GM21360 (cell line): ENCODE data around the gene ROR2.
"Not testable (repeated sequence)": the region's sequence is repeated elsewhere in the genome, so short reads cannot be mapped to it uniquely, and the experiment has no call there.

Experiments used
- ATAC-seq: cut with Tn5 transposase; IDR thresholded peaks from one replicate; pipeline ENCODE4 v1.9.1; 2021; ENCODE audit warnings: mild to moderate bottlenecking, moderate library complexity; ENCODE audit not compliant: unreplicated experiment

ROR2 gene

GRCh38 chr9:91924090-91924489, 25.9 kb downstream of the ROR2 start:
- no peak for ATAC-seq

GRCh38 chr9:91923145-91923544, 26.9 kb downstream of the ROR2 start:
- ATAC-seq = no peak

- no peak for ATAC-seq
These were observed 28.7 kb downstream of the ROR2 start for GRCh38 chr9:91921371-91921770.

DNA sequence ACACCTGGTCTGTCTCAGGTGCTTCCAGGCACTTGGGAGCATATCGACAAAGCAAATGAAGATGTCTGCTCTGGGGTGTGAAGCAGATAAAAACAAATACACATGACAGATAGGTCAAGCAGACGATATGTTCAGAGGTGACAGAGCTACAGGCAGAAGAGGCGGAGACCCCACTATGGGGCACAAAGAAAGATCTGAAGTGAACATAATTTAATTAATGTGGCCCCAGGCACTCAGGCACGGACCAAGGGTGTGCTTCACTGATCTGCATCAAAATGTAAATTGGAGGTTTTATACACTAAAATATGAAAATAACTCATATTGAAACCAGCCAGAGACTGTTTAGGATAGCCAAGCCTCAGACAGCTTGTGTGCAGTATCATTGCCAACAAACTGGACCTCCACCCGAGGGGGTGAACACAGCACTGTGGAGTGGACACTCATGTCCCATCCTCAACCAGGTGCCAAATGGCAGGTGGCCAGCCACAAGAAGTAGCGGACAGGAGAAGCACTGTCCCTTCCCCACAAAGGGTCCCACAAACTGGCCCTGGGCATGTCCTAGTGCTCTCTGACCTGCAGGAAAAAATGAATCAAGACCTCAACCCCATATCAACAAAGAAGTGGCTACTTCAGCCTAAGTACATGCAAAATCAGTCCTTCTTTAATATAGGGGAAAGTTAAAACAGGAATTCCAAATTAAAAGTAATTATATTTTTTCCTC, 29.2 kb downstream of the ROR2 start:
- ATAC-seq = no peak

DNA sequence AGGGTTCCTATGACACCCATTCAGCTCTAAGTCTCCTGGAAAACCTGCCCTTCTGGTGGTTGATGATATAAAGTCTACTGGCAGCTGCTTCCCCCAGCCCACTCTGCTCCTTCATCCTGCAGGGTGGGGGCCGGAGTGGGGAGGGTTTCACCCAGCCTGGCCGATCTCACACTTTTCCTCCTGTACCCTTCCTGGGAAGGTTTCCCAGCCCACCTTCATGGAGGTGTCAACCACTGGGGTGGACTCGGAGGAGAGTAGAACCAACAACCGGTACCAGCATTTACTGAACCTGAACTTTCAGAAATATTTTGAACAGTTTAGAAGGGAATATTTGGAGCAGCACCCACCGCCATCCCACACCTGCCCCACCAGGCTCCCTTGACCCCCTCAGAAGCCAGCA, 30.4 kb downstream of the ROR2 start:
- ATAC-seq = no peak

DNA sequence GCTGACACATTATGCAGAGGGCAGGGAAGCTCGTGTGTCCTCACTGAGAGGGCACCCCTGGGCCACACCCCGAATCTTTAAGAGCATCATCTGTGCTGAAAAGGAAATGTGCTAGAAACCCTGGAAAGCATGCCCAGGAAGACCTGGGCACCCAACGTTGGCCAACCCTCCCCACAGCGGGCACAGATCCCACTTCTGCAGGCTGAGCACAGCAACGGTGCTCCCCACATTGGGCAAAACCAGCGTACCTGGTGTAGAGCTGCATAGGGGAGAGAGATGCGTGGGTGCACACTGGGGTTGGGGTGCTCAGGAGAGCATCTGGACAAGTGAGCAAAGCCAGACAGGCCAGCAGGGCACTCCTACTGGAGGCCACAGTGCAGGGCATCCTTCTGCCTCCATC, 32.6 kb downstream of the ROR2 start:
- ATAC-seq = no peak

DNA sequence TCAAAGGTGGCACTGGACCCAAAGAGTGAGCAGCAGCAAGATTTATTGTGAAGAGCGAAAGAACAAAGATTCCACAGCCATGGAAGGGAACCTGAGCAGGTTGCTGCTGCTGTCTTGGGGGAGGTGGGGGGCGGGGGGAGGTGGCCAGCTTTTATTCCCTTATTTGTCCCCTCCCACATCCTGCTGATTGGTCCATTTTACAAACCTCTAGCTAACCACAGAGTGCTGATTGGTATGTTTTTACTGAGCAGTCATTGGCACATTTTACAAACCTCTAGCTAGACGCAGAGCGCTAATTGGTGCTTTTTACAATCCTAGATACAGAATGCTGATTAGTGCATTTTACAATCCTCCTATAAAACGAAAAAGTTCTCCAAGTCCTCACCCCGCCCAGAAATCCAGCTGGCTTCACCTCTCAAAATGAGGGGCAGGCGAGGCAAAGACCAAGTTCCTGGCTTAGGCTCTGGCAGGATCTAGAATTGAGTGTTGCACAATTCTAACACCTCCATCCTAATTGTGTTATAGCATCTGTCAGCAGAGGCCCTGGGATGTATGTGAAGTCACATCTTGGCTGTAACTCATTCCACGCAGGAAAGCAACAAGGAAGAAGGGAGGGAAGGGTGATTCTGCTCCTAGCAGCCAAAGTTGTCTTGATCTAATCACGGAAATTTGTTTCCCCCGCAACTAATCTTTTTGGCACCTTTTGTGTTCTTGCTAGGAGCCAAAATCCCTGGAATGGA, 34.3 kb downstream of the ROR2 start:
- ATAC-seq = no peak

- no peak for ATAC-seq
These were observed 35.1 kb downstream of the ROR2 start for GRCh38 chr9:91914937-91915336.

DNA sequence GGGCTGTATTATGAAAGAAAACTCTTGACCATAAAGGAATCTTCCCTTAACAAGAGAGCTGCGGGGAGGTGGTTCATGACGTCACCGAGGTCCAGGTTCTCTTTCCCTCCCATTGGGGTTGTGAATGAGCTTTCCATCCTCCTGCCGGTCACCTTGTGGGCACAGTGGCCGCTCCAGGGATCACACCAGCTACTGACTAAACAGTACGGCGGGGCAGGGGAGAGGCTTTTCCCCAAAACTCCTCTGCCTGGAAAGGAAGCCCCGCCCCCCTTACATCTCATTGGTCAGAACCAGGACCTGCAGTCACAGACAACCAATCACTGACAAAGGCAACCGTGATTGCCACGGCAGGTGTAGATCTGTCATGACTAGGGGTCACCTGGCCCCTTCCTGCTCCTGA, 35.6 kb downstream of the ROR2 start:
- ATAC-seq = no peak

DNA sequence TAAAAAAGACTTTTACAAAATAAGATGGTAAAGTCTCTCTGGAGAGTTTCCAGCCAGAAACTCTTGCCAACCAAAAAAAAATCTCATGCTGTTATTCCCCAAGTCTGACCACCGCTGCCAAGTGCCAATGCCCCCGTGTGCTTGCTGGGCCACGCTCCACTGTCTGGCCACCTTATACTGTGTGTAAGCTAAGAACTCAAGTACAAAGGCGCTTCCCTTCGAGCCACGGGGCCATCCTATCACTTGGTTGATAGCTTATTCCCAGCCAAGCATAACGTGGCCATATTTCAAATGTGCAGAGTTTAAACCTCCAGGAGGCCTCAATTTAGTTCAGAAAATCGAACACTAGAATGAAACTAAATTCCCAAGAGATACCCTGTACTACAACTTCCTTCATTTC, 36.0 kb downstream of the ROR2 start:
- no peak for ATAC-seq

GRCh38 chr9:91913096-91913495, 36.9 kb downstream of the ROR2 start:
- no peak for ATAC-seq

- ATAC-seq = no peak
These were observed 38.4 kb downstream of the ROR2 start for GRCh38 chr9:91911657-91912056.

- ATAC-seq = not testable (repeated sequence)
These were observed 40.8 kb downstream of the ROR2 start for GRCh38 chr9:91909256-91909655.

DNA sequence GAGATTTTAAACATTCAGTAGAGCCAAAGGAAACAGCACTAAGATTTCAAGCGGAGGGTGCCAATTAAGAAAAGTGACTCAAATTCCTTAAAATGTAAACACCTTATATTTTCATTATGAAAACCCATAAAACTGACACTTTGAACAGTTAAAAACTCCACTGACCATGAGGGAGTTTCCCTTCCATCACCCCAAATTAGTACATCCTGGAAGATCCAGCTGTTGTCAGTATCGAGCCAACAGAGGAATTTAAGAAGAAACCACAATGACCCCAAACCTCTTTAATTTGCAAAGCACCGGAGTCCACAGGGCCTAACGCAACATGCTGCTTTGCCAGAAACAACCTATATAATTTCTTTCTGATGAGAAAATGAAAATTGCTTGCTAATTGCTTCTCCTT, 41.3 kb downstream of the ROR2 start:
- no peak for ATAC-seq

DNA sequence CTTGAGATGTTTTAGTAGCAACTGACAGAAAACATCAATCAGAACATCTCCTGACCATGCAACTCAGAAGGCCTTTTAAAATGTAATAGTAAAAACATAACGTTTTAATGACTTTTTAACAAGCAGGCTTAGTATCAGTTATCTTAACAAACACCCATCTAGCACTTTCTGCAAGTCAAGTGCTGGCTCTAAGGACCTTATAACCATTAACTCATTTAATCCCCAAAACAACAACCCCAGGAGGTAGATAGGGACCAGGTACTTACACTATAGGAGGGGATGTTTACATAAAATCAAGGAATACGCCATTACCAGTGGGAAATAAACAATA, 41.8 kb downstream of the ROR2 start:
- no peak for ATAC-seq

- ATAC-seq = no peak
These were observed 42.3 kb downstream of the ROR2 start for GRCh38 chr9:91907484-91908292.

GRCh38 chr9:91905991-91906469, 44.0 kb downstream of the ROR2 start:
- no peak for ATAC-seq

DNA sequence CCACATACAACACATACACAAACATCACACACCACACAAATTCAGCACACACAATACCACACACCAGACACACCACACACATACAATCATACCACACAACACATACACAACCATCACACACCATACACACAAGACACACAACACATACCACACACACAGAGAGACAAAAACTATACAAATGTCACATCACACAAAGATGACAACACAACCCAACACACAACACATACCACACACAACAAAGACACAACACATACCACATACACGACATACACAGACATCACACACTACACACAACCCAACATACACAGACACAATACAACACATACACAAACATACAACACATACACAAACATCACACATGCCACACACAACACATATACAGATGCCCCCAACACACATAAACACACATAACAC, 44.8 kb downstream of the ROR2 start:
- no peak for ATAC-seq

DNA sequence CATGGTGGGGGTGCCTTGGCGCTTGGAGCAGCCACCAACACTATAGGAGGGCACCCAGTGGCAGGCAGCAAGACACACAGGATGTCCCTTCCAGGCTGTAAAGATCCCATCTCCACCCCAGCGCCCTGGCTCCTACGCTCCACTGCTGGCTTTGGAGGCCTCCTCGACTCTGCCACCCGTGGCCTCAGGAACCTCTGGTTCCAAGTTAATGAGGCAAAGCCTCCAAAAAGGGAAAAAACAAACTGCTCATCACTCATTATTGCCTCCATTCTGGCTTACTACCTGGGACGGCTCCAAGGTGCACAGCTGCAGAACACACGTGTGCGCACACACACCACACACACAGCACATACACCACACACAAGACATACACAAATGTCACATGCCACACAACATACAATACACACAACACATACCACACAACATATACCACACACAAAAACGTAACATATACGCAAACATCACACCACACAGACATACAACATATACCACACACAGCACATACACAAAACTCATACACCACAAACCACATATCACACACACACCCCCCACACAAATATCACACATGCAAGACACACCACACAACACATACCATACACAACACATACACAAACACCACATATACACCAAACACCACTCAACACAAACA, 45.3 kb downstream of the ROR2 start:
- ATAC-seq = no peak

GRCh38 chr9:91903126-91903911, 46.7 kb downstream of the ROR2 start:
- no peak for ATAC-seq
